H1 (cell line): ENCODE data around the gene WDR5. TPM values are rescaled to one million over a fixed set of nuclear protein-coding genes. Genes with fewer than 3 reads are reported as not detected.

Experiments
- CTCF ChIA-PET: fragments of 300-600 bp; sonication (Branson Sonifier 250); formaldehyde crosslinking; loops from one replicate; lab custom pipeline; 2021; ENCODE audit not compliant: partially characterized antibody; lab: Charles Lee
- POLR2A ChIA-PET: fragments of 300-600 bp; sonication (Branson Sonifier 250); formaldehyde crosslinking; loops from one replicate; lab custom pipeline; 2021; ENCODE audit warnings: inconsistent platforms; ENCODE audit not compliant: partially characterized antibody; lab: Charles Lee
- DNase-seq, 2 experiments: peaks; one replicate each; pipeline versions ENCODE4 v3.0.0 to v3.0.0-alpha.2; 2010 to 2022; ENCODE audit warnings: low spot score in 2 of 2, low read depth in 1 of 2, mixed read lengths in 1 of 2
- FAIRE-seq: peaks from 2 replicates; lab custom pipeline; 2011; peaks lifted over from hg19 to GRCh38; lab: Jason Lieb, UNC
- H2AFZ ChIP-seq: 2 replicates; pipeline ENCODE4 v1.8.1; 2012; ENCODE audit warnings: low read length, inconsistent platforms
- H2AK5ac ChIP-seq: 2 replicates; pipeline ENCODE4 v1.6.1; 2013; ENCODE audit warnings: low read depth, low read length
- H2BK120ac ChIP-seq: replicated peaks from 2 replicates; pipeline ENCODE3; 2013; ENCODE audit warnings: low read depth, low read length, inconsistent platforms
- H2BK12ac ChIP-seq: 2 replicates; pipeline ENCODE4 v1.6.1; 2013; ENCODE audit warnings: low read depth, low read length
- H2BK15ac ChIP-seq: 2 replicates; pipeline ENCODE4 v1.6.1; 2013; ENCODE audit warnings: low read length
- H2BK20ac ChIP-seq: 2 replicates; pipeline ENCODE4 v1.6.1; 2013; ENCODE audit warnings: low read length
- H2BK5ac ChIP-seq: 2 replicates; pipeline ENCODE4 v1.6.1; 2013; ENCODE audit warnings: low read depth, low read length
- H3K14ac ChIP-seq: 2 replicates; pipeline ENCODE4 v1.6.1; 2013; ENCODE audit warnings: inconsistent platforms; ENCODE audit not compliant: insufficient read length
- H3K18ac ChIP-seq: 2 replicates; pipeline ENCODE4 v1.6.1; 2013; ENCODE audit warnings: low read length; ENCODE audit errors: extremely low read depth
- H3K23ac ChIP-seq: 2 replicates; pipeline ENCODE4 v1.6.1; 2013; ENCODE audit warnings: inconsistent platforms; ENCODE audit not compliant: insufficient read length
- H3K23me2 ChIP-seq: 2 replicates; pipeline ENCODE4 v1.6.1; 2013; ENCODE audit warnings: low read depth, low read length
- H3K27ac ChIP-seq: 2 replicates; pipeline ENCODE4 v1.6.1; 2011; ENCODE audit warnings: low read depth, low read length, inconsistent platforms
- H3K27me3 ChIP-seq, 4 experiments: replicated peaks in 1 of 4; 1 replicate in 1 of 4; 2 replicates in 3 of 4; pipeline versions ENCODE4 v1.6.1 to v1.8.1; 2011 to 2013; ENCODE audit warnings: low read length in 3 of 4, mild to moderate bottlenecking in 3 of 4, inconsistent platforms in 2 of 4, mixed read lengths in 2 of 4, moderate library complexity in 1 of 4; ENCODE audit not compliant: control insufficient read depth in 3 of 4, insufficient read depth in 3 of 4; ENCODE audit errors: extremely low read depth in 1 of 4
- H3K36me3 ChIP-seq, 4 experiments: 2 replicates each; pipeline versions ENCODE4 v1.6.1 to v1.8.1; 2011 to 2013; ENCODE audit warnings: mild to moderate bottlenecking in 4 of 4, low read length in 3 of 4, moderate library complexity in 2 of 4, control low read depth in 1 of 4, inconsistent platforms in 1 of 4; ENCODE audit not compliant: insufficient read depth in 4 of 4, control insufficient read depth in 2 of 4
- H3K4ac ChIP-seq: replicated peaks from 2 replicates; pipeline ENCODE3; 2013; ENCODE audit warnings: low read length, low read depth, mixed read lengths, inconsistent platforms; ENCODE audit not compliant: insufficient read length
- H3K4me1 ChIP-seq, 4 experiments: replicated peaks in 1 of 4; 1 replicate in 1 of 4; 2 replicates in 3 of 4; pipeline versions ENCODE4 v1.6.1 to v1.8.1; 2011 to 2013; ENCODE audit warnings: low read length in 3 of 4, inconsistent platforms in 2 of 4, mixed read lengths in 1 of 4; ENCODE audit not compliant: insufficient read depth in 4 of 4, control insufficient read depth in 3 of 4
- H3K4me2 ChIP-seq, 2 experiments: 2 replicates each; pipeline versions ENCODE4 v1.6.1 to v1.8.1; 2011 to 2013; ENCODE audit warnings: low read depth in 2 of 2, low read length in 2 of 2, control low read depth in 1 of 2, inconsistent platforms in 1 of 2, mild to moderate bottlenecking in 1 of 2; ENCODE audit not compliant: insufficient read depth in 1 of 2
- H3K4me3 ChIP-seq, 4 experiments: fragments of 200-600, 300-600 bp in 1 of 4; sonication (generic), shearing (Covaris generic), sonication (Bioruptor Twin) in 1 of 4; 2 replicates each; pipeline versions ENCODE4 v1.5.1 to v1.8.1; 2011 to 2016; ENCODE audit warnings: low read length in 4 of 4, low read depth in 3 of 4, control low read depth in 2 of 4, inconsistent platforms in 2 of 4, mild to moderate bottlenecking in 2 of 4, mixed read lengths in 1 of 4, moderate library complexity in 1 of 4; ENCODE audit not compliant: insufficient read depth in 2 of 4; ENCODE audit errors: extremely low read depth in 1 of 4
- H3K56ac ChIP-seq: replicated peaks from 2 replicates; pipeline ENCODE3; 2013; ENCODE audit warnings: low read depth, mild to moderate bottlenecking, mixed read lengths, low read length, inconsistent platforms; ENCODE audit not compliant: insufficient read length
- H3K79me1 ChIP-seq: 2 replicates; pipeline ENCODE4 v1.6.1; 2013; ENCODE audit warnings: low read depth, low read length, control low read depth
- H3K79me2 ChIP-seq, 2 experiments: 2 replicates each; pipeline versions ENCODE4 v1.6.1 to v1.8.1; 2012 to 2013; ENCODE audit warnings: low read length in 2 of 2, mild to moderate bottlenecking in 2 of 2, inconsistent platforms in 1 of 2; ENCODE audit not compliant: insufficient read depth in 2 of 2, control insufficient read depth in 1 of 2
- H3K9ac ChIP-seq, 4 experiments: replicated peaks in 1 of 4; 1 replicate in 1 of 4; 2 replicates in 3 of 4; pipeline versions ENCODE4 v1.6.1 to v1.8.1; 2011 to 2013; ENCODE audit warnings: low read depth in 3 of 4, low read length in 3 of 4, control low read depth in 2 of 4, mild to moderate bottlenecking in 2 of 4, moderate library complexity in 2 of 4, inconsistent platforms in 1 of 4; ENCODE audit errors: extremely low read depth in 1 of 4
- H3K9me3 ChIP-seq, 2 experiments: 2 replicates each; pipeline versions ENCODE4 v1.6.1 to v1.8.1; 2012 to 2013; ENCODE audit warnings: mild to moderate bottlenecking in 2 of 2, moderate library complexity in 2 of 2, control low read depth in 1 of 2, inconsistent platforms in 1 of 2, low read depth in 1 of 2, low read length in 1 of 2, mixed read lengths in 1 of 2; ENCODE audit not compliant: insufficient read depth in 2 of 2
- H4K20me1 ChIP-seq, 2 experiments: replicated peaks in 1 of 2; 2 replicates each; pipeline versions ENCODE3 to v1.8.1; 2011 to 2013; ENCODE audit warnings: inconsistent platforms in 2 of 2, low read length in 2 of 2, mild to moderate bottlenecking in 1 of 2; ENCODE audit not compliant: insufficient read depth in 2 of 2, control insufficient read depth in 1 of 2
- H4K5ac ChIP-seq: 2 replicates; pipeline ENCODE4 v1.6.1; 2013; ENCODE audit warnings: low read length, low read depth, mixed read lengths, inconsistent platforms; ENCODE audit not compliant: insufficient read length
- H4K8ac ChIP-seq: 2 replicates; pipeline ENCODE4 v1.8.0; 2013; ENCODE audit warnings: mild to moderate bottlenecking, moderate library complexity, low read length, inconsistent platforms; ENCODE audit not compliant: insufficient read depth; ENCODE audit errors: extremely low read depth
- H4K91ac ChIP-seq: replicated peaks from 2 replicates; pipeline ENCODE3; 2013; ENCODE audit warnings: low read length, mixed read lengths, inconsistent platforms; ENCODE audit not compliant: insufficient read length
- CHD2 ChIP-seq: IDR thresholded peaks from 2 replicates; pipeline ENCODE4 v1.6.1; 2012; ENCODE audit warnings: low read length, improper control_type of control experiment
- EP300 ChIP-seq, 2 experiments: IDR thresholded peaks; 1 replicate in 1 of 2; 2 replicates in 1 of 2; pipeline ENCODE4 v1.6.1; 2011 to 2012; ENCODE audit warnings: low read depth in 2 of 2, low read length in 2 of 2, mild to moderate bottlenecking in 2 of 2, borderline replicate concordance in 1 of 2, inconsistent platforms in 1 of 2, moderate library complexity in 1 of 2
- GTF2F1 ChIP-seq: IDR thresholded peaks from 2 replicates; pipeline ENCODE4 v1.6.1; 2012; ENCODE audit warnings: low read depth, low read length, improper control_type of control experiment, borderline replicate concordance
- HDAC6 ChIP-seq: IDR thresholded peaks from one replicate; pipeline ENCODE4 v1.7.1; 2012; ENCODE audit warnings: low read depth, mild to moderate bottlenecking, inconsistent platforms, low read length, moderate library complexity
- RAD21 ChIP-seq, 2 experiments: IDR thresholded peaks in 1 of 2; conservative IDR thresholded peaks in 1 of 2; 2 replicates each; pipeline ENCODE4 v1.6.1; 2011; ENCODE audit warnings: low read depth in 2 of 2, low read length in 2 of 2, improper control_type of control experiment in 1 of 2, inconsistent platforms in 1 of 2, mild to moderate bottlenecking in 1 of 2, moderate library complexity in 1 of 2
- RNF2 ChIP-seq: fragments of 200-900, 300-1000 bp; sonication (generic); IDR thresholded peaks from 2 replicates; pipeline ENCODE4 v1.7.1; 2016; ENCODE audit warnings: borderline replicate concordance, low read depth, mild to moderate bottlenecking, antibody characterized with exemption, low read length; ENCODE audit not compliant: poor library complexity, severe bottlenecking; ENCODE audit errors: missing control alignments
- SIRT6 ChIP-seq: IDR thresholded peaks from one replicate; pipeline ENCODE4 v1.7.1; 2012; ENCODE audit warnings: low read length, inconsistent platforms
- SP1 ChIP-seq: IDR thresholded peaks from 2 replicates; pipeline ENCODE4 v1.6.1; 2011; ENCODE audit warnings: low read depth, low read length
- SP2 ChIP-seq: IDR thresholded peaks from 2 replicates; pipeline ENCODE4 v1.6.1; 2012; ENCODE audit warnings: mild to moderate bottlenecking, low read length, inconsistent platforms
- SP4 ChIP-seq: IDR thresholded peaks from 2 replicates; pipeline ENCODE4 v1.6.1; 2012; ENCODE audit warnings: low read length, inconsistent platforms
- SUZ12 ChIP-seq: fragments of 200-600 bp; sonication (generic); IDR thresholded peaks from 2 replicates; pipeline ENCODE4 v1.6.1; 2012; ENCODE audit warnings: mild to moderate bottlenecking, inconsistent platforms, low read length, moderate library complexity, mixed read lengths
- TAF7 ChIP-seq: optimal IDR thresholded peaks from 2 replicates; pipeline ENCODE3; 2011; ENCODE audit warnings: low read depth, mild to moderate bottlenecking, inconsistent platforms, low read length, moderate library complexity, borderline replicate concordance
- TBP ChIP-seq: IDR thresholded peaks from 2 replicates; pipeline ENCODE4 v1.6.1; 2011; ENCODE audit warnings: low read depth, low read length, improper control_type of control experiment
- WGBS, 2 experiments: shearing (Covaris generic) in 1 of 2; methylation state at CpG; one replicate each; pipeline versions ENCODE4 v1.1.6 to v1.1.7; 2013 to 2015; ENCODE audit warnings: low lambda C conversion rate in 2 of 2, mixed read lengths in 2 of 2, inconsistent platforms in 1 of 2, low coverage in 1 of 2, missing lambda C conversion rate in 1 of 2; ENCODE audit not compliant: insufficient replicate concordance in 2 of 2, insufficient coverage in 1 of 2, insufficient read length in 1 of 2; ENCODE audit errors: extremely low coverage in 1 of 2, missing lambda C conversion rate in 1 of 2; 5-methylcytosine and 5-hydroxymethylcytosine counted together
- polyA plus RNA-seq, 7 experiments: library from polyadenylated mRNA; depleted of rRNA in 3 of 7; stranded (reverse) in 5 of 7; unstranded in 2 of 7; fragments of >200 nt in 5 of 7; fragments of 200-250 nt in 2 of 7; gene quantifications; 1 replicate in 5 of 7; 2 replicates in 1 of 7; 4 replicates in 1 of 7; pipeline versions ENCODE4 v1.2.1 to v1.2.3, GENCODE V29; 2011 to 2013; ENCODE audit warnings: missing spikeins in 2 of 7, mixed read lengths in 2 of 7
- total RNA-seq: library from RNA; stranded (reverse); fragmentation: NEBNext Ultra II Directional; extraction: Animal tissue kit (Norgen Biotek cat#: 25700); gene quantifications from 2 replicates; pipeline ENCODE4 v1.2.1, GENCODE V29; 2021
- TF ChIP-seq, protein P1 (sequence below): IDR thresholded peaks from 2 replicates; pipeline ENCODE4 v1.6.1; 2012; ENCODE audit warnings: inconsistent platforms

The WDR5 gene
- total and polyA plus RNA-seq, 2 of the 8 experiments (the other 6 are each of a cell fraction or from before 2014, with no cell fraction given) = 38.4 to 68.1 TPM

DNA sequence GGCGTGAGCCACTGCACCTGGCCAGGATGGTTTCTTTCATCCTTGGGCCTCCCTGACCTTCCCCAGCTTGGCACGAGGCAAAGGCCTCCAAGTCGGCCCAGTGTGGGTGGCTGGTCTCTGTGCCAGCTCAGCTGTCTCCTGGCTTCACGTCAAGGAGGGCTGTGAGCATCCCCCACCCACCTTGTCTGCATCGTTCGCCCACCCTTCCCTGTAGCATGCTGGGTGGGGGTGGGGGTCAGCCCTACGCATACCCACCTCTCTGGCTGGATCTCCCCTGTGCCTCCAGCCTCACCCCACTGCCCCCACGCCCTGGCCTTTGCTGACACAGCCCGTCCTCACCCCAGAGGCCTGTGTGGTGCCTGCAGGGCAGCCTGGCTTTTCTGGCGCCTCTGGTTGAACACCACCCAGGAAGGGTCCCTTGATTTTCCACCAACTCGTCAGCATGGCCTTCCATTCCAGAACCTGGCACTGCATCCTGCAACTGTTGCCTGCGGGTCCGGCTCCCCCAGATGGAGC, 8.8 kb upstream of the WDR5 start:
- peaks cover 2% of the 10 kb centered on the region; the same call in 1 of the 2 replicates for H3K79me1 ChIP-seq
- H2AFZ ChIP-seq = no peak overlapping the region
- no peak overlapping the region for H3K18ac ChIP-seq
- H3K9ac ChIP-seq = no peak overlapping the region
- H3K79me2 ChIP-seq = no peaks in the 10 kb centered on the region
- no peak overlapping the region for H3K4me3 ChIP-seq
- no peak overlapping the region for H4K8ac ChIP-seq
- H2AK5ac ChIP-seq = no peak overlapping the region
- no peak overlapping the region for H3K56ac ChIP-seq
- no peak overlapping the region for H3K4ac ChIP-seq
- H3K4me1 ChIP-seq = peaks cover 5 to 15% (median 9%) of the 10 kb centered on the region in 4 experiments
- no peak overlapping the region for H2BK15ac ChIP-seq
- no peak overlapping the region for H3K4me2 ChIP-seq
- H3K23ac ChIP-seq = no peak overlapping the region
- no peak for FAIRE-seq
- ChIA-PET POLR2A (interaction anchor here (0.8 kb wide), 1 partner anchor 9 kb away, joined by 3 read pairs; the partner anchor contains the start of gene WDR5), CTCF (no interaction called here)
- H2BK12ac ChIP-seq = 0 out of 2 replicates have a peak overlapping the region, but pooled peaks have one; percentile 9
- WGBS, 2 experiments = 91% methylated on average over 10 of the region's 13 CpGs; no CpG with 5 or more reads in 1 of the 2 experiments
- no peak overlapping the region for H2BK120ac ChIP-seq
- no peak overlapping the region for H3K14ac ChIP-seq
- H3K27me3 ChIP-seq = no peaks in the 10 kb centered on the region
- H3K23me2 ChIP-seq = no peaks in the 10 kb centered on the region
- H2BK20ac ChIP-seq = no peak overlapping the region
- H4K5ac ChIP-seq = no peak overlapping the region
- H2BK5ac ChIP-seq = no peak overlapping the region
- no peak overlapping the region for H3K27ac ChIP-seq
- H3K36me3 ChIP-seq = no peaks in the 10 kb centered on the region
- H3K9me3 ChIP-seq = no peaks in the 10 kb centered on the region
- no peaks in the 10 kb centered on the region for H4K20me1 ChIP-seq
- H4K91ac ChIP-seq = no peak overlapping the region
- DNase-seq = no peak
- TF ChIP-seq TBP (no peak), TAF7 (no peak), SIRT6 (no peak), SP1 (no peak), GTF2F1 (no peak), CHD2 (no peak), SP4 (no peak), SUZ12 (no peak), SP2 (no peak), RNF2 (no peak), EP300 (IDR thresholded peaks at IDR 0.05; ENCODE audit: borderline replicate concordance in 1 of 2, low read depth in 2 of 2, low read length in 2 of 2) (no peak), RAD21 (IDR thresholded peaks at IDR 0.05 in 1 of 2, conservative IDR thresholded peaks at IDR 0.05 in 1 of 2; ENCODE audit: low read depth in 2 of 2, low read length in 2 of 2) (no peak), HDAC6 (no peak)
- TF ChIP-seq, protein P1, sequence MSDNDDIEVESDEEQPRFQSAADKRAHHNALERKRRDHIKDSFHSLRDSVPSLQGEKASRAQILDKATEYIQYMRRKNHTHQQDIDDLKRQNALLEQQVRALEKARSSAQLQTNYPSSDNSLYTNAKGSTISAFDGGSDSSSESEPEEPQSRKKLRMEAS = no peak
